GM04504 (cell line): Measurements from ENCODE around the gene PARD3B.

Source experiments
- DNase-seq: peaks from one replicate; pipeline ENCODE4 v3.0.0-alpha.2; 2012; ENCODE audit warnings: low read depth

Gene PARD3B

GRCh38 chr2:204842068-204842467, 296.8 kb downstream of the PARD3B start:
- DNase-seq = no peak

- DNase-seq = peak; percentile 85
These were observed 297.6 kb downstream of the PARD3B start for GRCh38 chr2:204842661-204843485.

- DNase-seq = no peak
These were observed 301.2 kb downstream of the PARD3B start for GRCh38 chr2:204846471-204846870.

- no peak for DNase-seq
These were observed 304.6 kb downstream of the PARD3B start for GRCh38 chr2:204849892-204850291.

- no peak for DNase-seq
These were observed 305.3 kb downstream of the PARD3B start for GRCh38 chr2:204850581-204850980.

GRCh38 chr2:204853905-204854304, 308.6 kb downstream of the PARD3B start:
- no peak for DNase-seq

GRCh38 chr2:204860274-204860673, 315.0 kb downstream of the PARD3B start:
- no peak for DNase-seq

- no peak for DNase-seq
These were observed 317.5 kb downstream of the PARD3B start for GRCh38 chr2:204862809-204863208.

GRCh38 chr2:204863336-204863735, 318.1 kb downstream of the PARD3B start:
- DNase-seq = no peak

GRCh38 chr2:204869132-204869823, 324.0 kb downstream of the PARD3B start:
- DNase-seq = no peak

GRCh38 chr2:204870053-204870452, 324.8 kb downstream of the PARD3B start:
- no peak for DNase-seq

- peak; percentile 26 for DNase-seq
These were observed 326.1 kb downstream of the PARD3B start for GRCh38 chr2:204871231-204871953.

- no peak for DNase-seq
These were observed 331.0 kb downstream of the PARD3B start for GRCh38 chr2:204876311-204876710.

GRCh38 chr2:204877691-204878090, 332.4 kb downstream of the PARD3B start:
- DNase-seq = no peak

- no peak for DNase-seq
These were observed 335.7 kb downstream of the PARD3B start for GRCh38 chr2:204880928-204881327.

GRCh38 chr2:204881655-204882054, 336.4 kb downstream of the PARD3B start:
- no peak for DNase-seq

GRCh38 chr2:204885747-204886146, 340.5 kb downstream of the PARD3B start:
- DNase-seq = no peak

GRCh38 chr2:204886713-204887112, 341.4 kb downstream of the PARD3B start:
- no peak for DNase-seq

GRCh38 chr2:204888222-204888621, 342.9 kb downstream of the PARD3B start:
- DNase-seq = no peak

- no peak for DNase-seq
These were observed 345.4 kb downstream of the PARD3B start for GRCh38 chr2:204890680-204891079.

GRCh38 chr2:204891739-204892138, 346.5 kb downstream of the PARD3B start:
- no peak for DNase-seq

GRCh38 chr2:204892506-204893255, 347.4 kb downstream of the PARD3B start:
- peak; percentile 73 for DNase-seq
